NOMO-1 treated with DMSO at 0.1 percent for 48 hours (cell line): ENCODE data around the gene ITGB2.
A peak's percentile ranks its signal among the peaks of the same experiment; 100 is the strongest.

ENCODE experiments used
- DNase-seq: peaks from one replicate; lab custom pipeline; 2025; ENCODE audit not compliant: unreplicated experiment; lab: John Stamatoyannopoulos, UW

ITGB2 gene

GRCh38 chr21:44920694-44921604 lies at the start of gene ITGB2:
ITGB2 (minus strand) TSS chr21:44920899; CDS start chr21:44910782, 10,117 bp downstream.
- DNase-seq: peak; percentile 88

- peak; percentile 5 for DNase-seq
Measured at GRCh38 chr21:44969931-44970755, 49.4 kb upstream of the ITGB2 start.

- DNase-seq: no peak
Measured at GRCh38 chr21:44969066-44969670, 48.5 kb upstream of the ITGB2 start.

GRCh38 chr21:44967082-44968047 lies 46.7 kb upstream of the ITGB2 start:
- no peak for DNase-seq

GRCh38 chr21:44966135-44967081 lies 45.7 kb upstream of the ITGB2 start:
- no peak for DNase-seq

- DNase-seq: no peak
Measured at GRCh38 chr21:44965251-44966022, 44.7 kb upstream of the ITGB2 start.

GRCh38 chr21:44964381-44964780 lies 43.7 kb upstream of the ITGB2 start:
- no peak for DNase-seq

GRCh38 chr21:44962403-44962966 lies 41.8 kb upstream of the ITGB2 start:
- no peak for DNase-seq

- no peak for DNase-seq
Measured at GRCh38 chr21:44960141-44961092, 39.7 kb upstream of the ITGB2 start.

- no peak for DNase-seq
Measured at GRCh38 chr21:44959376-44960091, 38.8 kb upstream of the ITGB2 start.

GRCh38 chr21:44958471-44959191 lies 37.9 kb upstream of the ITGB2 start:
- DNase-seq: no peak

GRCh38 chr21:44957901-44958451 lies 37.3 kb upstream of the ITGB2 start:
- no peak for DNase-seq

- no peak for DNase-seq
Measured at GRCh38 chr21:44957047-44957831, 36.5 kb upstream of the ITGB2 start.

GRCh38 chr21:44956356-44957046 lies 35.8 kb upstream of the ITGB2 start:
- DNase-seq: no peak
